Chondrocyte (in vitro differentiated cells): Measurements from ENCODE around the gene FGF21. TPM values are rescaled to one million over a fixed set of nuclear protein-coding genes. Genes with fewer than 3 reads are reported as not detected.
"Not testable (repeated sequence)": the region's sequence is repeated elsewhere in the genome, so short reads cannot be mapped to it uniquely, and the experiment has no call there.

Experiments used
- DNase-seq: peaks from one replicate; pipeline ENCODE4 v3.0.0; 2021; ENCODE audit warnings: mixed read lengths, low spot score
- H3K27ac Mint-ChIP-seq: one replicate; pipeline ENCODE4 v1.8.0; 2021; ENCODE audit warnings: mild to moderate bottlenecking, moderate library complexity, mixed read lengths; ENCODE audit not compliant: unreplicated experiment
- H3K27me3 Mint-ChIP-seq: 2 replicates; pipeline ENCODE4 v1.8.0; 2021; ENCODE audit warnings: low read depth, mixed read lengths
- H3K36me3 Mint-ChIP-seq: 2 replicates; pipeline ENCODE4 v1.8.0; 2021; ENCODE audit warnings: low read depth, mixed read lengths
- H3K4me1 Mint-ChIP-seq: 2 replicates; pipeline ENCODE4 v1.8.0; 2021; ENCODE audit warnings: low read depth, mild to moderate bottlenecking, mixed read lengths
- H3K4me3 Mint-ChIP-seq: one replicate; pipeline ENCODE4 v1.8.0; 2021; ENCODE audit warnings: mild to moderate bottlenecking, moderate library complexity, mixed read lengths; ENCODE audit not compliant: unreplicated experiment
- H3K9me3 Mint-ChIP-seq: 2 replicates; pipeline ENCODE4 v1.8.0; 2021; ENCODE audit warnings: low read depth, mixed read lengths
- CTCF ChIP-seq: fragments of 200-600 bp; sonication (generic); IDR thresholded peaks from 2 replicates; pipeline ENCODE4 v1.5.0; 2021; ENCODE audit warnings: antibody characterized with exemption, mild to moderate bottlenecking, moderate library complexity
- total RNA-seq: library from RNA; stranded (reverse); gene quantifications from 3 replicates; pipeline ENCODE4 v1.2.1, GENCODE V29; 2021

FGF21 gene
- total RNA-seq, 1 donor from 2014 or later: not detected

GRCh38 chr19:48779636-48780035 is 24.3 kb downstream of the FGF21 start:
- Mint-ChIP-seq H3K27ac (no peak overlapping the region), H3K27me3 (no peaks in the 10 kb centered on the region), H3K36me3 (no peaks in the 10 kb centered on the region), H3K4me1 (peaks cover 9% of the 10 kb centered on the region), H3K4me3 (no peak overlapping the region), H3K9me3 (no peaks in the 10 kb centered on the region)
- DNase-seq: no peak
- no peak for TF ChIP-seq CTCF

GRCh38 chr19:48780631-48781391 is 25.5 kb downstream of the FGF21 start:
- Mint-ChIP-seq H3K36me3 (no peaks in the 10 kb centered on the region), H3K9me3 (no peaks in the 10 kb centered on the region), H3K4me3 (no peak overlapping the region), H3K4me1 (peaks cover 9% of the 10 kb centered on the region), H3K27ac (no peak overlapping the region), H3K27me3 (no peaks in the 10 kb centered on the region)
- DNase-seq: no peak
- no peak for TF ChIP-seq CTCF

- H3K9me3 Mint-ChIP-seq: no peaks in the 10 kb centered on the region
- H3K27me3 Mint-ChIP-seq: no peaks in the 10 kb centered on the region
- TF ChIP-seq CTCF: peak; percentile 23
- H3K36me3 Mint-ChIP-seq: no peaks in the 10 kb centered on the region
- DNase-seq: no peak
- peaks cover 9% of the 10 kb centered on the region for H3K4me1 Mint-ChIP-seq
- H3K4me3 Mint-ChIP-seq: no peak overlapping the region
- H3K27ac Mint-ChIP-seq: no peak overlapping the region
Observed at GRCh38 chr19:48784527-48784926, 29.2 kb downstream of the FGF21 start.

GRCh38 chr19:48786422-48786821 is 31.1 kb downstream of the FGF21 start:
- not testable (repeated sequence) for DNase-seq, H3K27ac Mint-ChIP-seq, H3K4me3 Mint-ChIP-seq, H3K9me3 Mint-ChIP-seq, H3K27me3 Mint-ChIP-seq, H3K4me1 Mint-ChIP-seq, H3K36me3 Mint-ChIP-seq

- not testable (repeated sequence) for H3K4me3 Mint-ChIP-seq, DNase-seq, H3K4me1 Mint-ChIP-seq
Observed at GRCh38 chr19:48787331-48787730, 32.0 kb downstream of the FGF21 start.

GRCh38 chr19:48793271-48793670 is 37.9 kb downstream of the FGF21 start:
- no peak for DNase-seq
- Mint-ChIP-seq H3K4me3 (no peak overlapping the region), H3K4me1 (peaks cover 16% of the 10 kb centered on the region), H3K27me3 (no peaks in the 10 kb centered on the region), H3K36me3 (no peaks in the 10 kb centered on the region), H3K27ac (no peak overlapping the region), H3K9me3 (no peaks in the 10 kb centered on the region)
- TF ChIP-seq CTCF: no peak

More at GRCh38 chr19:48787331-48787730, 32.0 kb downstream of the FGF21 start:
- not testable (repeated sequence) for H3K27ac Mint-ChIP-seq, H3K9me3 Mint-ChIP-seq, H3K27me3 Mint-ChIP-seq, H3K36me3 Mint-ChIP-seq
